Measurements from ENCODE around the gene KRTAP6-3.

- no peak for TF ChIP-seq POLR2A (IDR thresholded peaks at IDR 0.05; ENCODE audit: low read length)
- no peak for TF ChIP-seq MAX (IDR thresholded peaks at IDR 0.05)
- no peak for TF ChIP-seq CTCF (IDR thresholded peaks at IDR 0.05)
- TF ChIP-seq SMC3 (IDR thresholded peaks at IDR 0.05) = no peak
- no peak for TF ChIP-seq BHLHE40 (IDR thresholded peaks at IDR 0.05; ENCODE audit: low read depth, low read length)
- TF ChIP-seq USF2 (IDR thresholded peaks at IDR 0.05) = no peak
- no peak for TF ChIP-seq ZFP36 (IDR thresholded peaks at IDR 0.05; ENCODE audit: borderline replicate concordance, partially characterized antibody)
- TF ChIP-seq MYC (IDR thresholded peaks at IDR 0.05; ENCODE audit: borderline replicate concordance, low read length) = no peak
- no peak for TF ChIP-seq SREBF2 (IDR thresholded peaks at IDR 0.05)
- no peak for TF ChIP-seq REST (IDR thresholded peaks at IDR 0.05)
- TF ChIP-seq EP300 (IDR thresholded peaks at IDR 0.05) = no peak
Measured at GRCh38 chr21:30590297-30590696, 1.9 kb upstream of the KRTAP6-3 start, which contains the start of gene KRTAP22-2.
